Caco-2 (cell line): Measurements from ENCODE around the gene ZFR2. TPM values are rescaled to one million over a fixed set of nuclear protein-coding genes. Genes with fewer than 3 reads are reported as not detected.

Experiments
- BruUV-seq: library from RNA; stranded (reverse); fragments of 400-500 nt; replicated peaks from 2 replicates; lab custom pipeline; 2021; lab: Mats Ljungman, UMichigan
- CTCF ChIA-PET: fragments of 300-600 bp; sonication (Branson Sonifier 250); formaldehyde crosslinking; loops from one replicate; lab custom pipeline; 2022; ENCODE audit warnings: antibody characterized with exemption; lab: Charles Lee
- POLR2A ChIA-PET: fragments of 300-600 bp; sonication (Branson Sonifier 250); formaldehyde crosslinking; loops from one replicate; lab custom pipeline; 2022; ENCODE audit warnings: antibody characterized with exemption; lab: Charles Lee
- DNase-seq, 2 experiments: peaks; one replicate each; pipeline versions ENCODE4 v3.0.0 to v3.0.0-alpha.2; 2020 to 2022
- H3K27me3 ChIP-seq: replicated peaks from 2 replicates; pipeline ENCODE4 v1.6.0; 2011; ENCODE audit warnings: low read length; ENCODE audit not compliant: control insufficient read depth, insufficient read depth
- H3K36me3 ChIP-seq: 2 replicates; pipeline ENCODE4 v1.5.1; 2011; ENCODE audit warnings: low read length; ENCODE audit not compliant: control insufficient read depth, insufficient read depth
- H3K4me1 ChIP-seq: fragments of 250-450 bp; sonication (Bioruptor Pico); 2 replicates; pipeline ENCODE4 v1.5.1; 2020; ENCODE audit warnings: mild to moderate bottlenecking
- H3K4me3 ChIP-seq: 2 replicates; pipeline ENCODE4 v1.5.1; 2011; ENCODE audit warnings: low read depth, mild to moderate bottlenecking, control low read depth, low read length
- H3K9me3 ChIP-seq: fragments of 250-450 bp; sonication (Bioruptor Pico); 2 replicates; pipeline ENCODE4 v1.5.1; 2020; ENCODE audit warnings: mild to moderate bottlenecking, moderate library complexity
- H3K27ac Mint-ChIP-seq: one replicate; pipeline ENCODE4 v1.8.0; 2022; ENCODE audit warnings: mixed read lengths; ENCODE audit not compliant: unreplicated experiment
- H3K27me3 Mint-ChIP-seq: one replicate; pipeline ENCODE4 v1.8.0; 2022; ENCODE audit warnings: mixed read lengths; ENCODE audit not compliant: insufficient read depth, unreplicated experiment
- H3K36me3 Mint-ChIP-seq: one replicate; pipeline ENCODE4 v1.8.0; 2022; ENCODE audit warnings: mild to moderate bottlenecking, mixed read lengths; ENCODE audit not compliant: insufficient read depth, unreplicated experiment
- H3K4me1 Mint-ChIP-seq: one replicate; pipeline ENCODE4 v1.8.0; 2022; ENCODE audit warnings: low read depth, mixed read lengths; ENCODE audit not compliant: unreplicated experiment
- H3K4me3 Mint-ChIP-seq: one replicate; pipeline ENCODE4 v1.8.0; 2022; ENCODE audit warnings: mild to moderate bottlenecking, moderate library complexity, mixed read lengths; ENCODE audit not compliant: unreplicated experiment
- H3K9me3 Mint-ChIP-seq: one replicate; pipeline ENCODE4 v1.8.0; 2022; ENCODE audit warnings: mixed read lengths; ENCODE audit not compliant: unreplicated experiment
- intact Hi-C: fragments of 100-400 bp; cut with micrococcal nuclease; formaldehyde crosslinking; loops from one replicate; pipeline ENCODE4 v1.10.0; 2022; ENCODE audit not compliant: unreplicated experiment
- total RNA-seq: library from RNA; stranded (reverse); gene quantifications from 2 replicates; pipeline ENCODE4 v1.2.3, GENCODE V29; 2022
- TF ChIP-seq, protein P1 (sequence below), 2 experiments: fragments of 200-600 bp in 1 of 2; IDR thresholded peaks; 1 replicate in 1 of 2; 2 replicates in 1 of 2; pipeline versions ENCODE4 v1.5.1 to v1.8.0; 2011 to 2022; ENCODE audit warnings: antibody characterized with exemption in 1 of 2, control low read depth in 1 of 2, inconsistent platforms in 1 of 2, low read depth in 1 of 2, low read length in 1 of 2, mild to moderate bottlenecking in 1 of 2, moderate library complexity in 1 of 2; ENCODE audit not compliant: insufficient read depth in 1 of 2, severe bottlenecking in 1 of 2, unreplicated experiment in 1 of 2

ZFR2 gene
- total RNA-seq, 1 experiment from 2014 or later, result not detected

DNA sequence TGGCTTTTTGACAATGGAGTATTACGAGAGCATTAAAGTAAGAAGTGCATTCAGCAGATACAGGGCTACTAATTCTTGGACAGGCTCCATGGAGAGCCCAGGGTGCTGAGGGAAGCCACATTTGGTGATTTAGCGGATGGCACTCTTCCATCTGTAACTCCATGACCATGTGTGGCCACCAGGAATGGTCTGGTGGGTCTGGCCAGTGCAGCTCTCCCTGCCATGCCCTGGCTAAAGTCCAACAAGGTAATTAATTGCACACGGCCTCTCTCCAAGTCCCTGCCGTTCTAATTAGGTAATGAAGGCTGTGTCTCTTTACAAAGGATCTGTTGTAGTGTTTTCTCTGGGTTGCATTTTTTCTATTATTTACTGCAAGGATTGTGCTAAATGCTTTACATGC is 4.3 kb upstream of the ZFR2 start:
- DNase-seq, result no peak
- H3K27me3 ChIP-seq, result no peaks in the 10 kb centered on the region
- Mint-ChIP-seq H3K27me3 (peaks cover 5% of the 10 kb centered on the region), H3K9me3 (peaks cover 7% of the 10 kb centered on the region), H3K4me1 (no peaks in the 10 kb centered on the region), H3K36me3 (peaks cover 5% of the 10 kb centered on the region), H3K4me3 (no peak overlapping the region), H3K27ac (no peak overlapping the region)
- CTCF ChIA-PET, result no interaction called here
- TF ChIP-seq, protein P1, sequence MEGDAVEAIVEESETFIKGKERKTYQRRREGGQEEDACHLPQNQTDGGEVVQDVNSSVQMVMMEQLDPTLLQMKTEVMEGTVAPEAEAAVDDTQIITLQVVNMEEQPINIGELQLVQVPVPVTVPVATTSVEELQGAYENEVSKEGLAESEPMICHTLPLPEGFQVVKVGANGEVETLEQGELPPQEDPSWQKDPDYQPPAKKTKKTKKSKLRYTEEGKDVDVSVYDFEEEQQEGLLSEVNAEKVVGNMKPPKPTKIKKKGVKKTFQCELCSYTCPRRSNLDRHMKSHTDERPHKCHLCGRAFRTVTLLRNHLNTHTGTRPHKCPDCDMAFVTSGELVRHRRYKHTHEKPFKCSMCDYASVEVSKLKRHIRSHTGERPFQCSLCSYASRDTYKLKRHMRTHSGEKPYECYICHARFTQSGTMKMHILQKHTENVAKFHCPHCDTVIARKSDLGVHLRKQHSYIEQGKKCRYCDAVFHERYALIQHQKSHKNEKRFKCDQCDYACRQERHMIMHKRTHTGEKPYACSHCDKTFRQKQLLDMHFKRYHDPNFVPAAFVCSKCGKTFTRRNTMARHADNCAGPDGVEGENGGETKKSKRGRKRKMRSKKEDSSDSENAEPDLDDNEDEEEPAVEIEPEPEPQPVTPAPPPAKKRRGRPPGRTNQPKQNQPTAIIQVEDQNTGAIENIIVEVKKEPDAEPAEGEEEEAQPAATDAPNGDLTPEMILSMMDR (IDR thresholded peaks at IDR 0.05; ENCODE audit: insufficient read depth in 1 of 2, low read depth in 1 of 2, low read length in 1 of 2, severe bottlenecking in 1 of 2, unreplicated experiment in 1 of 2), result no peak
- no peaks in the 10 kb centered on the region for H3K9me3 ChIP-seq
- H3K4me3 ChIP-seq, result no peak overlapping the region
- POLR2A ChIA-PET, result no interaction called here
- intact Hi-C loops, result no loop called here
- no peaks in the 10 kb centered on the region for H3K36me3 ChIP-seq
- no TSS peak for BruUV-seq
- no peaks in the 10 kb centered on the region for H3K4me1 ChIP-seq

DNA sequence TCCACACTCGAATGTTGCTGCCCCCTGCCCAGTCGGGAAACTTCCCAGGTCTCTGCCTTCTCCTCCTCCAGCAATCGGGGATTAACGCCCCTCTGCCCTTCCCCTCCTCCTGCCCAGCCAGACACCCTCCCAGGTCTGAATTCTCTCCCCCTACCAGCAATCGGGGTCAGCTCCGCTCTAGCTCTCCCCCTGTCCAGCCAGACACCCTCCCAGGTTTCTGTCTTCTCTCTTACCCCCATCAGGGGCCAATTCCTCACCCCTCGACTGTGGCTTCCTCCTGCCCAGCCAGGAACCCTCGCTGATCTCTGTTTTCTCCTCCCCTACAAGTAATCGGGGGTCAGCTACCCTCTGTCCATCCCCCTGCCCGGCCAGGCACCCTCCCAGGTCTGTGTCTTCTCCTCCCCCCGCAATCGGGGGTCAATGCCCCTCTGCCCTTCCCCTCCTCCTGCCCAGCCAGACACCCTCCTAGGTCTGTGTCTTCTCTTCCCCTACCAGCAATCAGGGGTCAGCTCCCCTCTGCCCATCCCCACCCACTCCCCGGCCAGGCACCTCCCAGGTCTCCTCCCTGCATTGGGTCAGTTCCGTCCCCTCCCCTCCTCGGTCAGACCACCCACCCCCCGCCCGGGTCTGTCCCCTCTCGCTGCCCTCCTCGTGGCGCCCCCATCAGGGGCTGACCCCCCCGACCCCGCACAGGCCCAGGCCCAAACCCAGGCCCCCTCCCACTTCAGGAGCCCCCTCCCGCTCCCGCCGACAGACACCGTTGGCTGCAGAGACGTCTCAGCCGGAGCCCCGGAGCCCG is 668 bp downstream of the ZFR2 start:
- no peak for DNase-seq
- no TSS peak for BruUV-seq

DNA sequence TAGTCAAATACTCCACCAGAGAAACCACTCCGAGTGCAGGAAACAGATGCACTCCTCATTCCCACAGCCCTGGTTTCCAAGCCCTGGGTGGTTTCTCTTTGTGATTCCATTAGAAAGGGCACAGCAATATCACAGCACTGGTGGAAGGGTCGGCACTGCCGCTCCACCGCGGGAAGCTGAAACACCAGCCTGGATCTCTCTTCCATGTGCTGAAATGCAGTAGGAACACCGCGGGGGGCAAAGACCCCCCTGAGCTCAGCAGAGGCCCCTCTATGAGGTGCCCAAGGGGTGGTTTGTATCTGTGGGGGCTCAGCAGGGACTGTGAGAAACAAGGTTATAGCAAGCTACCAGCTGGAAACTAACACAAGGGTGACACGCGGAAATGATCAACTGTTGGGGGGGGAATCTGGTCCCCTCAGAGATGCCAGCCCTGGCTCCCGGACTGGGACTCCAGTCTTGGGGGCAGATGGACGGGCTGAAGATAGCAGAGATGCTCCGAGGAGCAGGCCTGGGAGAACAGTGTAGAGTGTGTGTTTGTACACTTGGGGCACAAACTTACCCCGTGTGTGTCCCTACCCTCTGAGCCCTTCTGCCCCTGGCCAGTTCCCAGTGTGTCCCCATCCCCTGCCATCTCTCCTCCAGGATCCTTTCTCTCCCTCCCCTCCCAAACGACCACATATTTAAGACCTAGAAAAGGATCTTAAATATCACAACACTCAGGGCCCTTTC is 1.8 kb downstream of the ZFR2 start:
- no peaks in the 10 kb centered on the region for H3K4me1 ChIP-seq
- no peaks in the 10 kb centered on the region for H3K36me3 ChIP-seq
- Mint-ChIP-seq H3K27ac (no peak overlapping the region), H3K36me3 (peaks cover 5% of the 10 kb centered on the region), H3K4me3 (no peak overlapping the region), H3K9me3 (peaks cover 7% of the 10 kb centered on the region), H3K4me1 (no peaks in the 10 kb centered on the region), H3K27me3 (peaks cover 19% of the 10 kb centered on the region)
- H3K9me3 ChIP-seq, result no peaks in the 10 kb centered on the region
- TF ChIP-seq, protein P1 (IDR thresholded peaks at IDR 0.05; ENCODE audit: insufficient read depth in 1 of 2, low read depth in 1 of 2, low read length in 1 of 2, severe bottlenecking in 1 of 2, unreplicated experiment in 1 of 2), result no peak
- DNase-seq, result no peak
- intact Hi-C loops, result no loop called here
- ChIA-PET CTCF (interaction anchor here (0.6 kb wide), 1 partner anchor 64 kb away, joined by 4 read pairs; no protein-coding TSS in a partner anchor), POLR2A (no interaction called here)
- H3K27me3 ChIP-seq, result no peaks in the 10 kb centered on the region
- BruUV-seq, result no TSS peak
- no peak overlapping the region for H3K4me3 ChIP-seq

More for the DNA sequence above, 668 bp downstream of the ZFR2 start:
- Histone ChIP-seq H3K4me1 (no peaks in the 10 kb centered on the region), H3K4me3 (no peak overlapping the region), H3K27me3 (no peaks in the 10 kb centered on the region), H3K36me3 (no peaks in the 10 kb centered on the region), H3K9me3 (no peaks in the 10 kb centered on the region)
- H3K9me3 Mint-ChIP-seq, result peaks cover 7% of the 10 kb centered on the region
- intact Hi-C loops, result no loop called here
- H3K4me3 Mint-ChIP-seq, result no peak overlapping the region
- H3K27me3 Mint-ChIP-seq, result peaks cover 19% of the 10 kb centered on the region
- ChIA-PET CTCF (no interaction called here), POLR2A (no interaction called here)
- H3K4me1 Mint-ChIP-seq, result no peaks in the 10 kb centered on the region
- H3K36me3 Mint-ChIP-seq, result peaks cover 5% of the 10 kb centered on the region
- TF ChIP-seq, protein P1 (IDR thresholded peaks at IDR 0.05; ENCODE audit: insufficient read depth in 1 of 2, low read depth in 1 of 2, low read length in 1 of 2, severe bottlenecking in 1 of 2, unreplicated experiment in 1 of 2), result no peak
- no peak overlapping the region for H3K27ac Mint-ChIP-seq
